HL-60 (cell line): ENCODE measurements around the gene NFIX.

Source experiments
- DNase-seq, 2 experiments: peaks; one replicate each; pipeline ENCODE4 v3.0.0-alpha.2; 2010 to 2020; ENCODE audit warnings: low read depth in 1 of 2, low spot score in 1 of 2
- H3K27ac ChIP-seq: fragments of 250-450 bp; sonication (Bioruptor Pico); replicated peaks from 2 replicates; pipeline ENCODE4 v1.5.1; 2020; ENCODE audit warnings: mild to moderate bottlenecking, moderate library complexity
- H3K27me3 ChIP-seq: fragments of 250-450 bp; sonication (Bioruptor Pico); 2 replicates; pipeline ENCODE4 v1.5.1; 2021; ENCODE audit warnings: mild to moderate bottlenecking, moderate library complexity; ENCODE audit not compliant: insufficient read depth, poor library complexity, severe bottlenecking
- H3K4me3 ChIP-seq: replicated peaks from 2 replicates; pipeline ENCODE4 v1.5.1; 2011; ENCODE audit warnings: mild to moderate bottlenecking, control low read depth, low read length; ENCODE audit not compliant: insufficient read depth
- CTCF ChIP-seq: IDR thresholded peaks from one replicate; pipeline ENCODE4 v1.5.1; 2011; ENCODE audit warnings: low read length, control low read depth, inconsistent platforms; ENCODE audit not compliant: insufficient read depth
- GABPA ChIP-seq: IDR thresholded peaks from 2 replicates; pipeline ENCODE4 v1.6.1; 2012; ENCODE audit warnings: low read depth
- POLR2AphosphoS5 ChIP-seq: IDR thresholded peaks from 2 replicates; pipeline ENCODE4 v1.6.1; 2012; ENCODE audit warnings: low read depth
- REST ChIP-seq: IDR thresholded peaks from 2 replicates; pipeline ENCODE4 v1.6.1; 2012; ENCODE audit warnings: low read depth; ENCODE audit not compliant: insufficient replicate concordance
- SPI1 ChIP-seq: IDR thresholded peaks from 2 replicates; pipeline ENCODE4 v1.6.1; 2012; ENCODE audit warnings: low read depth, mild to moderate bottlenecking, borderline replicate concordance

Gene NFIX

GRCh38 chr19:13010038-13010991 is 15.0 kb downstream of the NFIX start:
- Histone ChIP-seq H3K27ac (no peak overlapping the region), H3K27me3 (peaks cover 35% of the 10 kb centered on the region), H3K4me3 (no peak overlapping the region)
- TF ChIP-seq GABPA = no peak
- DNase-seq = no peak

GRCh38 chr19:13010992-13011652 is 15.8 kb downstream of the NFIX start:
- DNase-seq = no peak
- TF ChIP-seq GABPA (no peak), POLR2AphosphoS5 (no peak), CTCF (no peak), SPI1 (no peak), REST (no peak)
- Histone ChIP-seq H3K27me3 (peaks cover 35% of the 10 kb centered on the region), H3K27ac (no peak overlapping the region), H3K4me3 (no peak overlapping the region)

- TF ChIP-seq SPI1 = no peak
- TF ChIP-seq POLR2AphosphoS5 = no peak
- TF ChIP-seq CTCF = no peak
- TF ChIP-seq GABPA = no peak
- TF ChIP-seq REST = no peak
- DNase-seq = no peak
- Histone ChIP-seq H3K27me3 (peaks cover 35% of the 10 kb centered on the region), H3K27ac (no peak overlapping the region), H3K4me3 (no peak overlapping the region)
These were observed 16.5 kb downstream of the NFIX start for GRCh38 chr19:13011653-13012389.

- H3K4me3 ChIP-seq = no peak overlapping the region
- TF ChIP-seq POLR2AphosphoS5 (no peak), CTCF (no peak), GABPA (no peak), SPI1 (no peak), REST (no peak)
- DNase-seq = no peak
- no peak overlapping the region for H3K27ac ChIP-seq
- peaks cover 35% of the 10 kb centered on the region for H3K27me3 ChIP-seq
These were observed 17.1 kb downstream of the NFIX start for GRCh38 chr19:13012390-13012689.
